GM10266 (cell line): Measurements from ENCODE around the gene MYOG.

Experiments used
- DNase-seq: peaks from one replicate; pipeline ENCODE4 v3.0.0; 2012; ENCODE audit errors: extremely low spot score
- CTCF ChIP-seq: IDR thresholded peaks from 2 replicates; pipeline ENCODE4 v1.5.1; 2012; ENCODE audit warnings: mild to moderate bottlenecking, low read depth; ENCODE audit not compliant: control insufficient read depth, insufficient read depth; ENCODE audit errors: missing control alignments

MYOG gene

GRCh38 chr1:203128431-203128715 is 42.6 kb upstream of the MYOG start:
- TF ChIP-seq CTCF = no peak
- no peak for DNase-seq

- DNase-seq = no peak
- no peak for TF ChIP-seq CTCF
Observed at GRCh38 chr1:203127666-203128430, 42.0 kb upstream of the MYOG start, which contains the start of gene ADORA1. Gene ADORA1 (plus strand): TSS chr1:203127726. CDS start chr1:203128842, 1,116 bp downstream.

- no peak for TF ChIP-seq CTCF
- DNase-seq = no peak
Observed at GRCh38 chr1:203126866-203127665, 41.3 kb upstream of the MYOG start.

- DNase-seq = no peak
- no peak for TF ChIP-seq CTCF
Observed at GRCh38 chr1:203126151-203126865, 40.5 kb upstream of the MYOG start.

- no peak for TF ChIP-seq CTCF
- DNase-seq = no peak
Observed at GRCh38 chr1:203124546-203125317, 38.9 kb upstream of the MYOG start.

GRCh38 chr1:203124011-203124410 is 38.2 kb upstream of the MYOG start:
- TF ChIP-seq CTCF = no peak
- no peak for DNase-seq
